GM12878 (cell line): Measurements from ENCODE around the gene AGAP1. TPM values are rescaled to one million over a fixed set of nuclear protein-coding genes. Genes with fewer than 3 reads are reported as not detected.

Experiments used
- ATAC-seq: fragments of 200-7000 bp; cut with Tn5 transposase; 3 replicates; pipeline ENCODE4 v1.9.1; 2020; ENCODE audit warnings: mild to moderate bottlenecking, moderate library complexity
- BruUV-seq: library from RNA; stranded (reverse); fragments of 400-500 nt; replicated peaks from 2 replicates; lab custom pipeline; 2021; lab: Mats Ljungman, UMichigan
- CTCF ChIA-PET: fragments of 300-600 bp; sonication (Branson Sonifier 250); formaldehyde crosslinking; extraction: SDS; loops from one replicate; lab custom pipeline; 2021; ENCODE audit warnings: inconsistent platforms; lab: Yijun Ruan, JAX
- POLR2A ChIA-PET: fragments of 350-600 bp; formaldehyde crosslinking; extraction: SDS; loops from one replicate; lab custom pipeline; 2021; ENCODE audit warnings: inconsistent platforms; lab: Charles Lee
- RAD21 ChIA-PET: fragments of 300-600 bp; sonication (Branson Sonifier 250); formaldehyde crosslinking; loops from one replicate; lab custom pipeline; 2023; ENCODE audit warnings: antibody characterized with exemption; ENCODE audit not compliant: unreplicated experiment; lab: Charles Lee
- SMC1A ChIA-PET: fragments of 300-600 bp; sonication (Branson Sonifier 250); formaldehyde crosslinking; loops from one replicate; lab custom pipeline; 2023; ENCODE audit not compliant: unreplicated experiment, uncharacterized antibody; lab: Charles Lee
- DNase-seq: peaks from one replicate; pipeline ENCODE4 v3.0.0-alpha.2; 2011; ENCODE audit warnings: low read depth, low spot score
- FAIRE-seq: peaks from 3 replicates; lab custom pipeline; 2011; peaks lifted over from hg19 to GRCh38; lab: Jason Lieb, UNC
- H2AFZ ChIP-seq: 2 replicates; pipeline ENCODE4 v1.6.0; 2011; ENCODE audit warnings: low read depth, low read length, control low read depth; ENCODE audit not compliant: control insufficient read depth
- H3K27ac ChIP-seq: 2 replicates; pipeline ENCODE4 v1.5.1; 2011; ENCODE audit warnings: control low read depth; ENCODE audit not compliant: control insufficient read depth, insufficient read depth
- H3K27me3 ChIP-seq, 2 experiments: replicated peaks in 1 of 2; 2 replicates each; pipeline versions ENCODE4 v1.6.0 to v1.6.1; 2011; ENCODE audit warnings: low read length in 1 of 2; ENCODE audit not compliant: control insufficient read depth in 2 of 2, insufficient read depth in 2 of 2
- H3K36me3 ChIP-seq, 2 experiments: 2 replicates each; pipeline ENCODE4 v1.5.1; 2011; ENCODE audit warnings: low read length in 1 of 2; ENCODE audit not compliant: control insufficient read depth in 2 of 2, insufficient read depth in 2 of 2
- H3K4me1 ChIP-seq: 2 replicates; pipeline ENCODE4 v1.6.1; 2011; ENCODE audit warnings: mild to moderate bottlenecking, low read length, moderate library complexity, mixed read lengths; ENCODE audit not compliant: control insufficient read depth, insufficient read depth
- H3K4me2 ChIP-seq: 2 replicates; pipeline ENCODE4 v1.6.0; 2011; ENCODE audit warnings: control low read depth; ENCODE audit not compliant: control insufficient read depth, insufficient read depth
- H3K4me3 ChIP-seq: fragments of 200-600 bp; sonication (generic); 2 replicates; pipeline ENCODE4 v1.5.1; 2016
- H3K79me2 ChIP-seq: 2 replicates; pipeline ENCODE4 v1.6.0; 2011; ENCODE audit warnings: low read length; ENCODE audit not compliant: control insufficient read depth, insufficient read depth
- H3K9ac ChIP-seq: 2 replicates; pipeline ENCODE4 v1.8.0; 2011; ENCODE audit warnings: low read length, control low read depth, mixed read lengths; ENCODE audit not compliant: control insufficient read depth, insufficient read depth
- H3K9me3 ChIP-seq: replicated peaks from 3 replicates; pipeline ENCODE4 v1.5.1; 2011; ENCODE audit warnings: mild to moderate bottlenecking, low read length; ENCODE audit not compliant: control insufficient read depth, insufficient read depth
- H4K20me1 ChIP-seq: 2 replicates; pipeline ENCODE4 v1.6.0; 2011; ENCODE audit not compliant: control insufficient read depth, insufficient read depth
- BHLHE40 ChIP-seq, 2 experiments: fragments of 450-650 bp in 1 of 2; IDR thresholded peaks; 2 replicates each; pipeline ENCODE4 v1.6.1; 2011 to 2017; ENCODE audit warnings: low read depth in 2 of 2, borderline replicate concordance in 1 of 2, improper control_type of control experiment in 1 of 2, low read length in 1 of 2, mild to moderate bottlenecking in 1 of 2
- BRCA1 ChIP-seq: IDR thresholded peaks from 2 replicates; pipeline ENCODE4 v1.6.1; 2011; ENCODE audit warnings: low read depth, low read length, improper control_type of control experiment
- FOXK2 ChIP-seq: fragments of 450-650 bp; IDR thresholded peaks from 2 replicates; pipeline ENCODE4 v1.6.1; 2017; ENCODE audit warnings: mild to moderate bottlenecking, moderate library complexity
- RBBP5 ChIP-seq: fragments of 200-600 bp; sonication (generic); conservative IDR thresholded peaks from 2 replicates; pipeline ENCODE4 v1.6.1; 2016
- SMC3 ChIP-seq: IDR thresholded peaks from 2 replicates; pipeline ENCODE4 v1.6.1; 2011; ENCODE audit warnings: low read length, improper control_type of control experiment, borderline replicate concordance
- STAT3 ChIP-seq: IDR thresholded peaks from 2 replicates; pipeline ENCODE4 v1.6.1; 2011; ENCODE audit warnings: low read depth, low read length, improper control_type of control experiment
- WGBS: methylation state at CpG from one replicate; pipeline ENCODE4 v1.1.6; 2016; ENCODE audit warnings: low lambda C conversion rate; ENCODE audit not compliant: insufficient replicate concordance, insufficient coverage; ENCODE audit errors: missing lambda C conversion rate; 5-methylcytosine and 5-hydroxymethylcytosine counted together
- in situ Hi-C: fragments of 300-500 bp; cut with MboI; formaldehyde crosslinking; loops from 9 replicates; pipeline ENCODE4 v1.14.3; 2018; ENCODE audit warnings: mixed read lengths
- intact Hi-C: fragments of 100-400 bp; cut with micrococcal nuclease; formaldehyde crosslinking; loops from one replicate; pipeline ENCODE4 v1.14.2; 2022; ENCODE audit not compliant: unreplicated experiment
- polyA plus RNA-seq, 11 experiments: library from polyadenylated mRNA; depleted of rRNA in 4 of 11; unstranded in 6 of 11; stranded (reverse) in 5 of 11; fragments of >200 nt; fragmentation: Nextera tagmentation in 4 of 11; fragmentation: Illumina TruSeq in 1 of 11; extraction: Ambion mirVana in 4 of 11; extraction: Trizol in 1 of 11; gene quantifications; 1 replicate in 1 of 11; 2 replicates in 10 of 11; pipeline versions ENCODE4 v1.2.1 to v1.2.3, GENCODE V29; 2011 to 2016; ENCODE audit warnings: inconsistent platforms in 2 of 11, missing spikeins in 2 of 11, low read depth in 1 of 11
- total RNA-seq, 4 experiments: library from RNA; depleted of rRNA in 3 of 4; stranded (reverse); fragments of >200 nt in 3 of 4; fragmentation: Illumina TruSeq in 1 of 4; extraction: Trizol in 1 of 4; gene quantifications; 2 replicates each; pipeline versions ENCODE4 v1.2.1 to v1.2.3, GENCODE V29; 2013 to 2021
- TF ChIP-seq, protein P1 (sequence below): IDR thresholded peaks from 2 replicates; pipeline ENCODE4 v1.6.1; 2012; ENCODE audit warnings: low read depth, low read length, improper control_type of control experiment
- TF ChIP-seq, protein P2 (sequence below): fragments of 450-650 bp; conservative IDR thresholded peaks from 2 replicates; pipeline ENCODE4 v1.6.1; 2017; ENCODE audit warnings: mild to moderate bottlenecking, moderate library complexity
- TF ChIP-seq, protein P3 (sequence below): IDR thresholded peaks from 2 replicates; pipeline ENCODE4 v1.6.1; 2011; ENCODE audit warnings: mild to moderate bottlenecking, low read depth, low read length, moderate library complexity; ENCODE audit not compliant: insufficient replicate concordance

Gene AGAP1
- total and polyA plus RNA-seq, 10 of the 15 experiments (the other 5 are each of a cell fraction or from before 2014, with no cell fraction given): 0.05 to 0.15 (median 0.06) TPM; not detected in 7

DNA sequence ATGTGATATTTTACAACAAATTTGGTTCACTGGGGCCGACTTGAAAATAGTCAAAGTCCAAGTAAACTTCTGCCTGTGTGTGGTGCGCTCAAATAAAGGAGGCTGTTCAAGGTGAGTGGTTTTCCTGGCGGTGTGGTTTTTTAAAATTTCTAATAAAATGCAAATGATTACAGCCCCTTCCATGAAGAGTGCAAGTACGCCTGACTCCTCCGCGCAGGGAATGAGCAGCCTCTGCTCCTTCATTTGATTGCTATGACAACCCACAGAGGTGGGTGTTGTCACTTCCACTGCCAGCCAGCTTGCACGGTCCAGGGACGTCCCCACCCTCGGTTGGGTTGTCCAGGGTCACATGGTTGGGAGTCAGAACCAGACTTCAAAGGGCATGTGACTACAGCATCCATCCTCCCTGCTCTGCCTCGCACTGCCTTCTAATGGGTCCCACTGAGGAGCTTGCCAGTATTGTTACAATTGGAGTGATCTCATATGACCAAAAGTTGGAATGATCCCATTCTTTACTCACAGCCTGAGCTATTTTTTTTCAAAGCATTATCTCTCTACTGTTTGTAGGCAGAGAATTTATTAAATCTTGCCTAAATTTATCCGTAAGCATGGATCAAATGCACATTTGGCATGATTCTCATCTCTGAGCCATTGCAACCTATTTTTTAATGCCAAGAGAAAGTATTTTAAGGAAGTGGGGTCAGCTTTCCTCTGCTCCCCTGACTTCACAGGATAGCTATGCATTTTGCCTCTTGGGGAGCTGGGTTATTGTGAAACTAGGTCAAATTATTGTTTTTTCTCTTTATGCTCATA, 121.3 kb downstream of the AGAP1 start (continued):
- no peak for TF ChIP-seq BHLHE40 (IDR thresholded peaks at IDR 0.05; ENCODE audit: borderline replicate concordance in 1 of 2, low read depth in 2 of 2, low read length in 1 of 2)
- TF ChIP-seq, protein P1, sequence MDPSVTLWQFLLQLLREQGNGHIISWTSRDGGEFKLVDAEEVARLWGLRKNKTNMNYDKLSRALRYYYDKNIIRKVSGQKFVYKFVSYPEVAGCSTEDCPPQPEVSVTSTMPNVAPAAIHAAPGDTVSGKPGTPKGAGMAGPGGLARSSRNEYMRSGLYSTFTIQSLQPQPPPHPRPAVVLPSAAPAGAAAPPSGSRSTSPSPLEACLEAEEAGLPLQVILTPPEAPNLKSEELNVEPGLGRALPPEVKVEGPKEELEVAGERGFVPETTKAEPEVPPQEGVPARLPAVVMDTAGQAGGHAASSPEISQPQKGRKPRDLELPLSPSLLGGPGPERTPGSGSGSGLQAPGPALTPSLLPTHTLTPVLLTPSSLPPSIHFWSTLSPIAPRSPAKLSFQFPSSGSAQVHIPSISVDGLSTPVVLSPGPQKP: no peak

- intact Hi-C loops: no loop called here
- H3K36me3 ChIP-seq: no peaks in the 10 kb centered on the region
- DNase-seq (no peak), ATAC-seq (no peak), FAIRE-seq (no peak)
- H4K20me1 ChIP-seq: no peaks in the 10 kb centered on the region
- no TSS peak for BruUV-seq
- H3K79me2 ChIP-seq: no peaks in the 10 kb centered on the region
- CTCF ChIA-PET: interaction anchor here (1.3 kb wide), 1 partner anchor 130 kb away, joined by 4 read pairs; no protein-coding TSS in a partner anchor
- no peaks in the 10 kb centered on the region for H3K4me1 ChIP-seq
- no peaks in the 10 kb centered on the region; a peak in 1 of 4 replicates for H3K27me3 ChIP-seq
- H3K9me3 ChIP-seq: no peaks in the 10 kb centered on the region
- no peak overlapping the region for H2AFZ ChIP-seq
- POLR2A ChIA-PET: no interaction called here
- RAD21 ChIA-PET: no interaction called here
- in situ Hi-C loops: no loop called here
- H3K9ac ChIP-seq: no peak overlapping the region
- H3K27ac ChIP-seq: no peak overlapping the region
- 0% methylated on average over 2 of the region's 2 CpGs for WGBS
- TF ChIP-seq BRCA1: no peak
- no peak for TF ChIP-seq RBBP5
- no peak for TF ChIP-seq SMC3
- no peak for TF ChIP-seq STAT3
- TF ChIP-seq, protein P2, sequence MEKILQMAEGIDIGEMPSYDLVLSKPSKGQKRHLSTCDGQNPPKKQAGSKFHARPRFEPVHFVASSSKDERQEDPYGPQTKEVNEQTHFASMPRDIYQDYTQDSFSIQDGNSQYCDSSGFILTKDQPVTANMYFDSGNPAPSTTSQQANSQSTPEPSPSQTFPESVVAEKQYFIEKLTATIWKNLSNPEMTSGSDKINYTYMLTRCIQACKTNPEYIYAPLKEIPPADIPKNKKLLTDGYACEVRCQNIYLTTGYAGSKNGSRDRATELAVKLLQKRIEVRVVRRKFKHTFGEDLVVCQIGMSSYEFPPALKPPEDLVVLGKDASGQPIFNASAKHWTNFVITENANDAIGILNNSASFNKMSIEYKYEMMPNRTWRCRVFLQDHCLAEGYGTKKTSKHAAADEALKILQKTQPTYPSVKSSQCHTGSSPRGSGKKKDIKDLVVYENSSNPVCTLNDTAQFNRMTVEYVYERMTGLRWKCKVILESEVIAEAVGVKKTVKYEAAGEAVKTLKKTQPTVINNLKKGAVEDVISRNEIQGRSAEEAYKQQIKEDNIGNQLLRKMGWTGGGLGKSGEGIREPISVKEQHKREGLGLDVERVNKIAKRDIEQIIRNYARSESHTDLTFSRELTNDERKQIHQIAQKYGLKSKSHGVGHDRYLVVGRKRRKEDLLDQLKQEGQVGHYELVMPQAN: no peak
- TF ChIP-seq, protein P3, sequence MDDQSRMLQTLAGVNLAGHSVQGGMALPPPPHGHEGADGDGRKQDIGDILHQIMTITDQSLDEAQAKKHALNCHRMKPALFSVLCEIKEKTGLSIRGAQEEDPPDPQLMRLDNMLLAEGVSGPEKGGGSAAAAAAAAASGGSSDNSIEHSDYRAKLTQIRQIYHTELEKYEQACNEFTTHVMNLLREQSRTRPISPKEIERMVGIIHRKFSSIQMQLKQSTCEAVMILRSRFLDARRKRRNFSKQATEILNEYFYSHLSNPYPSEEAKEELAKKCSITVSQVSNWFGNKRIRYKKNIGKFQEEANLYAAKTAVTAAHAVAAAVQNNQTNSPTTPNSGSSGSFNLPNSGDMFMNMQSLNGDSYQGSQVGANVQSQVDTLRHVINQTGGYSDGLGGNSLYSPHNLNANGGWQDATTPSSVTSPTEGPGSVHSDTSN: no peak
- TF ChIP-seq FOXK2: no peak
- SMC1A ChIA-PET: no interaction called here
- H3K4me2 ChIP-seq: no peak overlapping the region
- H3K4me3 ChIP-seq: no peak overlapping the region
Observed at GRCh38 chr2:235616885-235617284, 123.0 kb downstream of the AGAP1 start.
